Measurements from ENCODE around the gene PARP14.

DNA sequence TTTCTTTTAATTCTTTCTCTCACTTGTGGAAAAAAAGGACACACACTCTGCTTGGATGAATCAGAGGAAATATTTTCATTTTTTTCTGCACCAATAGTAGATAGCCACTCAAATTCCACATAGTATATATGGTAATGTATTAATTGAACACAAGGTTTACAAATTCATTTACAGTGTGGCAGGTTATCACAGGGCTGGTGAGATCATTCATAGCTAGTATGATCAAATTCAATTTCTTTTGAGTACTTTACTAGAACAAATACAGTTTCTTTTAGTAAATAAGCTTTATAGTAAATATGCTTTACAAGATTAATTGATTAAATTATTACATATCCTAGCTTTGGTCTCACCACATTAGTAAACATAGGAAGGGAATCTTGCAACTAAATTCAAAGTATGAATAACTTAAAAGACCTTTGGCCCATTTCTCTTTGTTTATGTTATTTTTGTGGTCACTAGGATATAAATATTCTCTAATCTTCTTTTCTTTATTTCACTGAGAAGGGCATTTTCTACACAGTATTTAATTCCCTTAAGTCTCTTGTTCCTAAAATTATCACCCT is 40.1 kb upstream of the PARP14 start:
- TF ChIP-seq, protein P1, sequence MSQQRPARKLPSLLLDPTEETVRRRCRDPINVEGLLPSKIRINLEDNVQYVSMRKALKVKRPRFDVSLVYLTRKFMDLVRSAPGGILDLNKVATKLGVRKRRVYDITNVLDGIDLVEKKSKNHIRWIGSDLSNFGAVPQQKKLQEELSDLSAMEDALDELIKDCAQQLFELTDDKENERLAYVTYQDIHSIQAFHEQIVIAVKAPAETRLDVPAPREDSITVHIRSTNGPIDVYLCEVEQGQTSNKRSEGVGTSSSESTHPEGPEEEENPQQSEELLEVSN (IDR thresholded peaks at IDR 0.05; ENCODE audit: borderline replicate concordance, low read depth), result no peak
- TF ChIP-seq CBX2 (IDR thresholded peaks at IDR 0.05; ENCODE audit: borderline replicate concordance, low read depth) (no peak), JUNB (IDR thresholded peaks at IDR 0.05) (no peak), SREBF2 (IDR thresholded peaks at IDR 0.05) (no peak), RCOR1 (IDR thresholded peaks at IDR 0.05; ENCODE audit: low read depth, low read length) (no peak), CEBPB (IDR thresholded peaks at IDR 0.05) (no peak), POLR2A (IDR thresholded peaks at IDR 0.05; ENCODE audit: low read length) (no peak), ESRRA (IDR thresholded peaks at IDR 0.05; ENCODE audit: borderline replicate concordance, low read length) (no peak), ZFP36 (IDR thresholded peaks at IDR 0.05; ENCODE audit: borderline replicate concordance, partially characterized antibody) (no peak)
- TF ChIP-seq, protein P2, sequence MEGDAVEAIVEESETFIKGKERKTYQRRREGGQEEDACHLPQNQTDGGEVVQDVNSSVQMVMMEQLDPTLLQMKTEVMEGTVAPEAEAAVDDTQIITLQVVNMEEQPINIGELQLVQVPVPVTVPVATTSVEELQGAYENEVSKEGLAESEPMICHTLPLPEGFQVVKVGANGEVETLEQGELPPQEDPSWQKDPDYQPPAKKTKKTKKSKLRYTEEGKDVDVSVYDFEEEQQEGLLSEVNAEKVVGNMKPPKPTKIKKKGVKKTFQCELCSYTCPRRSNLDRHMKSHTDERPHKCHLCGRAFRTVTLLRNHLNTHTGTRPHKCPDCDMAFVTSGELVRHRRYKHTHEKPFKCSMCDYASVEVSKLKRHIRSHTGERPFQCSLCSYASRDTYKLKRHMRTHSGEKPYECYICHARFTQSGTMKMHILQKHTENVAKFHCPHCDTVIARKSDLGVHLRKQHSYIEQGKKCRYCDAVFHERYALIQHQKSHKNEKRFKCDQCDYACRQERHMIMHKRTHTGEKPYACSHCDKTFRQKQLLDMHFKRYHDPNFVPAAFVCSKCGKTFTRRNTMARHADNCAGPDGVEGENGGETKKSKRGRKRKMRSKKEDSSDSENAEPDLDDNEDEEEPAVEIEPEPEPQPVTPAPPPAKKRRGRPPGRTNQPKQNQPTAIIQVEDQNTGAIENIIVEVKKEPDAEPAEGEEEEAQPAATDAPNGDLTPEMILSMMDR (IDR thresholded peaks at IDR 0.05), result no peak
